Keratinocyte (primary cell): ENCODE data around the gene POM121L2.

Experiments used
- EZH2 ChIP-seq: IDR thresholded peaks from one replicate; pipeline ENCODE4 v1.6.1; 2012; ENCODE audit warnings: inconsistent platforms, mild to moderate bottlenecking, low read length, moderate library complexity
- TF ChIP-seq, protein P1 (sequence below), 3 experiments: IDR thresholded peaks in 1 of 3; conservative IDR thresholded peaks in 1 of 3; optimal IDR thresholded peaks in 1 of 3; 2 replicates in 2 of 3; 3 replicates in 1 of 3; pipeline versions ENCODE3 to v1.5.1; 2011; ENCODE audit warnings: low read length in 3 of 3, mild to moderate bottlenecking in 3 of 3, moderate library complexity in 2 of 3, control low read depth in 1 of 3, inconsistent platforms in 1 of 3; ENCODE audit not compliant: insufficient read depth in 2 of 3; ENCODE audit errors: extremely low read depth in 1 of 3

DNA sequence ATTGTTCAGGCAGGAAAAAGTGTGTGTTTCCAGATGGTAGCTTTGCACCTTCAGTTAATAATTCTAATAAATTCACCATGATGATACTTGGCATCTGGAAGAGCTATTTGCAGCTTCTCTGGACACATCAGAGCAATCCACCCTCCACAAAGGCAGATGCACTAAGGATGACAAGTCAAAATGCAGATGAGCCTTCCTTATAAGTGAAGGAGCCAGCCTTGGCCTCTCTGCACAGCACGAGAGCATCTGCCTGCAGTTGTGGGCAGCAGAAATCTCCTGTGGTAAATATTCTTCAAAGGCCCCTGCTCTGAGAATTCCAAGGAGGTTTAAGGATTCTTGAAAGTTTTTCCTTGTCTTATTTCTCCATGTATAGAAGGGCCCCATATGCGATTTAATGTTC lies 6.9 kb upstream of the POM121L2 start:
- TF ChIP-seq, protein P1, sequence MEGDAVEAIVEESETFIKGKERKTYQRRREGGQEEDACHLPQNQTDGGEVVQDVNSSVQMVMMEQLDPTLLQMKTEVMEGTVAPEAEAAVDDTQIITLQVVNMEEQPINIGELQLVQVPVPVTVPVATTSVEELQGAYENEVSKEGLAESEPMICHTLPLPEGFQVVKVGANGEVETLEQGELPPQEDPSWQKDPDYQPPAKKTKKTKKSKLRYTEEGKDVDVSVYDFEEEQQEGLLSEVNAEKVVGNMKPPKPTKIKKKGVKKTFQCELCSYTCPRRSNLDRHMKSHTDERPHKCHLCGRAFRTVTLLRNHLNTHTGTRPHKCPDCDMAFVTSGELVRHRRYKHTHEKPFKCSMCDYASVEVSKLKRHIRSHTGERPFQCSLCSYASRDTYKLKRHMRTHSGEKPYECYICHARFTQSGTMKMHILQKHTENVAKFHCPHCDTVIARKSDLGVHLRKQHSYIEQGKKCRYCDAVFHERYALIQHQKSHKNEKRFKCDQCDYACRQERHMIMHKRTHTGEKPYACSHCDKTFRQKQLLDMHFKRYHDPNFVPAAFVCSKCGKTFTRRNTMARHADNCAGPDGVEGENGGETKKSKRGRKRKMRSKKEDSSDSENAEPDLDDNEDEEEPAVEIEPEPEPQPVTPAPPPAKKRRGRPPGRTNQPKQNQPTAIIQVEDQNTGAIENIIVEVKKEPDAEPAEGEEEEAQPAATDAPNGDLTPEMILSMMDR (optimal IDR thresholded peaks at IDR 0.05 in 1 of 3, IDR thresholded peaks at IDR 0.05 in 1 of 3, conservative IDR thresholded peaks at IDR 0.05 in 1 of 3; ENCODE audit: extremely low read depth in 1 of 3, insufficient read depth in 2 of 3, low read length in 3 of 3) = no peak
- no peak for TF ChIP-seq EZH2
